NCI-H1048 (cell line): ENCODE measurements around the gene COL24A1.

Experiments
- DNase-seq: peaks from one replicate; lab custom pipeline; 2025; lab: John Stamatoyannopoulos, UW

COL24A1 gene

GRCh38 chr1:86156566-86157455, at the start of gene COL24A1:
COL24A1 (minus strand) TSS chr1:86156772; CDS start chr1:86156396, 376 bp downstream.
- no peak for DNase-seq

DNA sequence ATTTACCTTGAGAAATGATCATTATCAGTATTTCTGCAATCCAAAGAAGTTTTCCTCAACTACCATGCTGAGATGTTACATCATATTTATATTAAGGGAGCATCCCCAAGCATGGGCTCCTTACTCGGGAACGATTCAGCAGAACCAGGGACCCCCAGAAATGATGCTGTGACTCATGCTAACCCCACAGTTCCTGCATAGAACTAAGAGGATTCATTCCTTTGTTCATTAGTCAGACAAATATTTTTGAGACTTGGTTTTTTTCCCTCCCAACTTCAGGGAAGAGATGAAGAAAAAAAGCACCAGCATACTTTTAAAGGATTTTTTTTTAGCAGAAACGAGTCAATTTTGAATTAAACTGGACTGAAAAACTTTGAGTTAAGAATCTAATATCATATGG, 49.2 kb upstream of the COL24A1 start:
- DNase-seq, result no peak

GRCh38 chr1:86202552-86203340, 46.2 kb upstream of the COL24A1 start:
- DNase-seq, result no peak

- no peak for DNase-seq
These were observed 44.7 kb upstream of the COL24A1 start for GRCh38 chr1:86201311-86201710.

DNA sequence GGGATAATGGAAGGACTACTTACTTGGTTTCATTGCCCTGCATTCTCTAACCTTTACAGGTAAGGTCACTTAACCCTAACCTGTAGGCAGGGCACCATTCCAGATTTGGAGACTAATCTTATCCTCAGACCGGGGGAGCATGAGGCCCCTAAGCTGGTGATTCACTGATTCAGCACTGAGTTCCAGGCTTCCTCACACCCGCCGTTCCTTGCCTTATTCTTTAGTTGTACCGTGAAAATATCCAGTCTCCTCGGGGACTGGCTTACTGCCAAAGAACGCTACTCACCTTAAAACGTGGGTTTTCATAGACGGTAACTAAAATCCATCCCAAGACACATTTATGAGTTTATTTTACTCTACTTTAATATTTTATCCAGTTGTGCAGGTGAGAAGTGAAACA, 44.3 kb upstream of the COL24A1 start:
- no peak for DNase-seq

DNA sequence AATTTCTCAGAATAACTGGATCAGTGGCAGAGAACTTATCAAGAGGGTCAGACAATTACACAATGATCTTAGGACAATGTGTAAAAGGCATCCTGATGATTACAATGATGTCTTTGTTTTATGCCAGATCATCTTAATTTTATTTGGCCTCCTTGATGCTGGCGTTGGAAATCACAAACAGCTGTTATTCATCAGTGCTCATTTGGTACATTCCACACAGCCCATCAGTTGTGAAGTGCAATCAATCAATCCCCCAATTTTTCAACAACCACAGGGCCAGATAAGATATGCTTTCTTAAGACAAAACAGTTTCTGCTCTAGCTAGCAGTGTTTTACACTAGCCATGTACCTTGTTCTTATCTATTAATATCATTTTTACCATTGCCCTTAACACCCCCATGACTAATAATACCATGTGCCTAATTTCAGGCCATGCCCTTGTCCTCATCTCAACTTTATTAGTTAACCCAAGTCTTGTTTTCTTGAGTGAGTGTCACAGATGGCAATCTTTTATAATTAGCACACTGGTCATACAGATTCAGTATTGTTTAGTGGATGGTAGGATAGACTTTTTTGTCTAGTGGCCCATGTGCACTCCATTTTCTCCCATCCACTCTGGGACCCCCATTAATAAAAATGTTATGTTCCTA, 40.8 kb upstream of the COL24A1 start:
- DNase-seq, result no peak

GRCh38 chr1:86195281-86195680, 38.7 kb upstream of the COL24A1 start:
- DNase-seq, result no peak

DNA sequence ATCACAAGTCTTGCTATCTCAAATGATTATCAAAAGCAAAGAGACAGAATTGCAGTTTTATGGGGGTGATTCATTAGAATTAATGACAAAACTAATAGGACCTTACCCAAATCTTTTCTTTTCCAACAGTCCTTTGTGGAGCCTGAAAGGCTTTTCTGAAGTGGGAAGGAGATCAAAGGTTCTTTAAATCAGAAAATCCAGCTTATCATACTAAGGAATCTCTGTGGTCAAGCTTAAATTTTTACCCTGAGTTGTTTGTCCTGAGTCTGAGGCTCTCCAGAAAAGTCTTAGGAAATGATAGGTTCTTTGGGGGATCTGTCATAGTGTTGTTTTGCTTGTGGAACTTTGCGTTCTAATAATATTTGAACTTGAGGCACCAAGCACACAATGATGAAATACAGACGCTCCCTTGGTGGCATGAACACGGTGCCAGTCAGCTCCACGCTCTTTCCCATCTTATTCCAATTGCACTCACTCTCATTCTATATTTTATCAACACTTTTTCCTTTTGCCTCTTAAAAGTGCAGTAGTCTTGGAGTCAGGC, 38.0 kb upstream of the COL24A1 start:
- no peak for DNase-seq

DNA sequence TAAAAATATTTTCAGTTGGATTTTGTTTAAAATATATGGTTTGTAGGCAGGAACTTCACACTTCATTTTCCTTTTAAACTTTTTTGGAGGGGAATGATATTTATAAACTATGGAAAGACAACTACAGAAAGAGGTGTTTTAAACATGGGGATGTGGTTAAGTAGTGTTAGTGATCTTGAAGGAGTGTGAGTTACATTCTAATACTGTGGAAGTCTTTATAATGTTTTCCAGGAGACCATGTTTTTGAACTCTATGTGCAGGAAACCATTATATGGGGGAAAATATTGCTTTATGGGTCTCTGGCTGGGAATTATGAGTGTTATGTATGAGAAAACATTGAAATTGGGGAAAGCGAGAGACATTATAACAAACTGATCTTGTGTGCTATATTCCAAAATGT, 35.8 kb upstream of the COL24A1 start:
- DNase-seq, result no peak

DNA sequence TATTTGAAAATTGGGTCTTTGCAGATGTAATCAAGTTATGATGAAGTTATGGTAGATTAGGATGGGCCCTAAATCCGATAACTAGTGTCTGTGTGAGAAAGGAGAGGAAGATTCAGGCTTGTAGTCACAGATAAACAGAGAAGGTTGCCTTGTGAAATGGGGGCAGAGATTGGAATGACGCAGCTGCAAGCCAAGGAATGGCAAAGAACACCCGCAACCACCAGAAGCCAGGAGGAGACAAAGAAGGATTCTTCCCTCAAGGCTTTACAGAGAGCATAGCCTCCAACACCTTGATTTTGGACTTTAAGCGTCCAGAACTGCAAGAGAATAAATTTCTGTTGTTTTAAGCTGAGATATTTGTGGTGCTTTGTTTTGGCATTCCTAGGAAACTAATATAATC, 35.4 kb upstream of the COL24A1 start:
- DNase-seq, result no peak

GRCh38 chr1:86190873-86191272, 34.3 kb upstream of the COL24A1 start:
- DNase-seq, result no peak

DNA sequence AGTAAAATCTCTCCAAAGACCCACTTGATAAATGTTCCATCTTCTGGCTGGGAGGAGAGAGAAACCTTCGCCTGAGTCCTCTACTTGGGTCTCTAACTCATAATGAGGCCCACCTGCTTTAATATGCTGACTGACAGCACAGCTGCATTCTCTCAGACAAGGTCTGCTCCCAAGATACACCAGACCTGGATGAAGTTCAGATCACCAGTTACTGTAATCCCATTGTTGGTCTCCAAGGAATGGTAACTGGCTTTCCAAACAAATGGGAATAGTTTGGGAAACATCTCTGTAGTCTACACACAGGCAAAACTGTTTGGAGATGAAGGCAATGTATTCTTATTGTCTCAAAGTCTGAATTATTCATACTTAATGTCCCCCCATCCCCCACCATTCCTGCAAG, 27.9 kb upstream of the COL24A1 start:
- DNase-seq, result no peak

DNA sequence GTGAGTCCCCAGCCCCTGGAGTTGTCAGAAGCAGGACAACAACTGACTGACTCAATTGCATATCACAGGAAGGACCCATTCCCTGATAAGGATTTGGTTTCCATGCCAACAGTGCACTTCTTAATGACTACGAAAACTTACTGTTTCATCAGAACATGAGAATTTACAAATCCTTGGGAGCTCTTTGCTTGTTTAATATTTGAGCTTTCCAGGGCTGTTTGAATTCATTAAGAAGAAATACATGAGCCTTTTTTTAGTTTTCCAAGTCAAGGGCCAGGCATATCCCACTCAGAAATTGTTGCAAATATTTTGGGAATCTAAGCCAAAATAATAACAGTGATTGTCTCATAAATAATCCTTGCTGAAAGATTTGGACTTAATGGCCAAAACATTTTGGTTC, 27.2 kb upstream of the COL24A1 start:
- no peak for DNase-seq

- no peak for DNase-seq
These were observed 19.7 kb upstream of the COL24A1 start for GRCh38 chr1:86176226-86176625.

DNA sequence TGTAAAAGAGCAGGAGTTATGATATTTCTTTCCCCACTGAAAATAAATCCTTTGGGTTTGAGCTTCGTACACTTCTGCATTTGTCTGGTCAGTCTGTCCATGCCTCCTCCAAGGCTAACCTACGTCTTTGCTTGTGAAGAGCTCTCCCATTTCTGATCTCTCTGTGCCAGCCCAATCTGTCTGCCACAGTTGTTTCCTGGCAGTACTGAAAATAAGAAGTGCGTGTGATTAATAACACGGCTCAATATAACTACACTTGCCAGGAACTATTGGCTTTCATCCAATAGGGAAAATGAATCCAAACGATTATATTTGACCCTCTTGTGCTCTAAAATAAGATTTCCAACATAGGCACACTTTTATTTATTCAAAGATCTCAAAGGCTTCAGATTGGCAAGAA, 19.2 kb upstream of the COL24A1 start:
- DNase-seq, result no peak

DNA sequence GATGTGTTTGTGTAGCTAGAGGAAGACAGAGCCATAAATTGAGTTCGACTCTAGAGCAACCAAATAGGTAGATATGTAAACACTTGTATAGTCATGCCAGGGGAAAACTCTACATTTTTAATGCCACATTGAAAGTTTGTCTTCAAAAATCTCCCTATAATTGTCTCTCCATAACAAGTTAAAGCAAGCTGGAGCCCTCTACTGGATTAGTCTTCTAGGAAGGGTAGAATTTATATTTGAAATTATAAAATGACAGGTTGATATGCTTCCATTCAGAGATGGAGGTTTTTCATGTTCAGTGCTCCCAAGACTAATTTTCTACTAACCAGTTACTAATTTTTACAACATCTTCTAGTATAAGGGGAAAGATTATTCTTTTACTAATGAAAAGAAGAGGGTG, 13.1 kb upstream of the COL24A1 start:
- no peak for DNase-seq

DNA sequence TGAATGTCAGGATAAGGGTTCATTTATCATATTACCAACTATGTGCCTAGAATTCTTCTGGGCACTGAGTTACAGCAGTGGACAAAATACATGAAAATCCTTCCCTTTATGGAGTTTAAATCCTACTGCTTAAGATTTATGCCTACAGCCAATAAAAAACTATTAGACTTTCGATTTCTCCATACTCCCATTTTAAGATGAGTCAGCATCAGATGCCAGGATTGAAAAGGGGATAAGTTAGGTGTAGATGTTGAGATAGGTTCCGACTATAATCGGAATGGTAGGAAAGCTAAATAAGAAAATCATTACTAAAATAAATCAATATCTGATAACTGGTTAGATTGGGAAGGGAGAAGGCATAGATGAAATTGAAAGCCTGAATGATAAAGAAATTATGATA, 3.2 kb upstream of the COL24A1 start:
- no peak for DNase-seq

DNA sequence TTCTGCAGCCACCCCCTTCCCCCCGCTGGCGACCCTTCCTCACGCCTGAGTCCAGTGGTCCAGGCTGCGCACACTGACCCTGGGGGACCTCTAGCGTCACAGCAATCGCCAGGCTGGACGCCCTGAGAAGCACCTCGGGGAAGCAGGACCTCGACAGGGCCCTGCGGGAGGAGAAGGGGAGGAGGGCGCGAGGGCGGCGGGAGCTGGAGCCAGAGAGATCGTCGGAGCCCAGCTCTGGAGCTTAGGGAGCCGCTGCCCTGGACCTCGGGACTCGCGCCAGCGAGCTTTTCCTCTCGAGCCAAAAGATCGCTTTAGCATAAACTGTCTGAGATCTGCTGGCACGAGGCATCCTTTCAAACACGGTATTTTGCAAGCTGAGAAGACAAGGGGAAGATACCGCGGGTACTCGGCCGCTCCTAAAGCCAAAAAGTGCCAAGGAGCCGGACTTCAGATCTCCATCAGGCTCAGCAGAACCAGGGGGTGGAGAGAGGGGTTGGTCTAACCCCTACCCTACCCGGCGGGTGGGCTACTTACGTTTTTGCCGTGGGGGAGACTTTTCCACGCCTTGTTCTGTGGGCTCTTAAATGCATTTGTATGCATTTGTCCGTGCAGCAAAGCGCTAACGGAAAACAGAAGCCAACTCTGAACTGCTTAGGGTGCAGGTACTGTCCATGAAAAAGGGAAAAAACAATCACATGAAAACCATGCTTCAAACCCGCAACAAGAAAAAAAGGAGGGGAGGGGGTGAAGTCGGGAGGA, 586 bp downstream of the COL24A1 start:
- no peak for DNase-seq

DNA sequence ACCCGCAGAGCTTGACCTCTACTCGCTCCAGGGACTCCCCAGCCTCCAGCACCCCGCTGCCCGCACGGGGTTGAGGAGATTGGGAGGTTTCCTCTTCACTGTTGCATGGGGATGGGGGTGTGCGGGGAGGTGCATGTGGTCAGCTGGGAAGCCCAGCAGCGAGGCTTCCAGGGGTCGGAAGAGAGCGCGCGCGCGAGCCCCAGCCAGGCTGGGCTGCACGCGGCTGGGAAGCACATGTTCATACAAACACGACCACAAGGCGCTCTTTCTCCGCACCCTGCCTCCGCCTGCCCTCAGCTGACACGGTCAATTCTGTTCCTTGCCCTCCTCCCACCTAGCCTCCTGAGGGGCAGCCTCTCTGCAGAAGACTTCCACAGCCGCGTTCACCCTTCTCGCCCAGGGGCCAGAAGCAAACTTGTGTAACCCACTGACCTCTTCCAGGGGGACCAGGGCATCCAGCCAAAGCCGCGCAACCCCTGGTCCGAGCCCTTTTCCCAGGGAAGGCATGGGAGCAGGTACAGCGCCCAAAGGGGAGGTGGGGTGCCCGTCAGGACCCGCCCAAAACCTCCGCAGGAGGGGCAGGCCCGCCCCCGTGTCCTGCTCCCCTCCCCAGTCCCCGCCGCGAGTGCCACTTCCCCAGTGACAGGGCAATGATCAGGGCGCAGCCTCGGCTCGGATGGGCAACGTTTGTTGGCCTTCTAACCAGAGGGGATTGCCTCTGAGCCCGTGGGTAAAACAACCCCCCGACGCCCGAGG, 1.3 kb downstream of the COL24A1 start:
- no peak for DNase-seq

DNA sequence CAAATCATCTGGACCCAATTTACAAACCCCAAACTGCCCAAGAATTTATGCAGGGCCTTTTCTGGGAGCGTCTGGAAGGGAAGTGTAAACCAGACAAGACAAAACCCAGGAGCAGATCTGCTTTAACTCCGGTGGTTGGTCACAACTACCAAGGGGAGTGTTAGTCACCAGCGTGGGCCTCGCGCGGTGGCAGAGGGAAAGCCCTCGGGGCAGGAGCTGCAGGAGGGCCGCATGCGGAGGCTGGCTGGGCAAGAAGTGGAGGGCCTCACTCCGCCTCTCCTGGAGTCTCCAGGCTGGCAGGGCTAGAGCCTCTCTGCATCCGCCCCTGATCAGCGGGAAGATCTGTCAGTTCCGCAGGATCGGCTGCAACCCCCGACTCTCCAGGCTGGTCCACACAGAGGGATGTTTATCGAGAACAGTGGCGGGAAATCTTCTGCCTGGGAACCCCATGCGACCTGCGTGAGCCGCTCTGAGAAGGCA, 2.0 kb downstream of the COL24A1 start:
- no peak for DNase-seq

- DNase-seq, result no peak
These were observed 2.7 kb downstream of the COL24A1 start for GRCh38 chr1:86153836-86154235.
